Measurements from ENCODE around the gene NBPF9.
"Not testable (repeated sequence)": the region's sequence is repeated elsewhere in the genome, so short reads cannot be mapped to it uniquely, and the experiment has no call there.

NBPF9 gene

DNA sequence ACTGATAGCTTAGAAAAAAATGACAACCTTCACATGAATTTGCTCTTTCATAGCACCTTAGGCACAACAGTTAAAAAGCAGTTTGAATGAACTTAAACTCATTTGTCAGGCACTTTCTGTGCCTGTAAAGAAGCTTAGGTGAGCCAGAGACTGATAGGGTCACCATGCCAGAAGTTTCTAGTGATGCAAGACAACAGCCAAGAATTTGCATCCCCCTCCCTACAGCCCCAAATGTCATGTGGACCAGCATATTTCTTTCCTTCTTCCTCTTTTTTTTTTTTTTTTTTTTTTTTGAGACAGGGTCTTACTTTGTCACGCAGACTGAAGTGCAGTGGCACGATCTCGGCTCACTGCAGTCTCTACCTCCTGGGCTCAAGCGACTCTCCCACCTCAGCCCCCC, 89.8 kb downstream of the NBPF9 start:
- not testable (repeated sequence) for DNase-seq

DNA sequence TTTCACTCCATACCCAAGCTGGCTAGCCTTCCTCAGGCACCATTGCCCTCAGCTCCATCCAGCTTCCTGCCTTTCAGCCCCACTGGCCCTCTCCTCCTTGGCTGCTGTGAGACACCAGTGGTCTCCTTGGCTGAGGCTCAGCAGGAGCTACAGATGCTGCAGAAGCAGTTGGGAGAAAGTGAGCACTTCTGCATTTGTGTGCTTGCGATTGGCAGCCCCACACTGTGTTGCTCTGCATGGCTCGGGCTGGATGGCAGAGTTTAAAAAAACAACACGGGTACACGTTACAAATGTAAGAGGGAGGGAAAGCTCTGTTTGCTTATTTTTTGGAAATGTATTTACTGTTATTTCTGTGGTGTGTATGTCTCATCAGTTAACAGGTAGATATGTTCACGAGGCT, 90.8 kb downstream of the NBPF9 start:
- DNase-seq: not testable (repeated sequence)

DNA sequence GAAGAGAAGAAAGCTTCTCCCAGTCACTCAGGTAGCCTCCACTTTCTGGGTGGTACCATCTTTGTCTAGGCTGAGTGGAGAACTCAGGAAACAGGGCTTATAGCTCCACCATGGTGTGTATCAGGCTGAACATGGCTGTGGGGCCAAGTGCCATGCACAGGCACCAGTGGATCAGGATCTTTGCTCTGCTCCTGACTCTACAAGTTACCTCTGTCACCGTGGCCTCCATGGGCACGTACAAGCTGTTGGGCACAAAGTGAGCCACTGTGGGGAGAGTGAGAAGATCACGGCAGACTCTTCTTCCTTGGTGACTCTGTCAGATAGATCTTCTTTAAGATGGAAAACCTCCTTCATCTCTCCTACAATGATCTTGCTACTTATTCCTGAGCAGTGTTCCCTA, 93.6 kb downstream of the NBPF9 start:
- not testable (repeated sequence) for DNase-seq

DNA sequence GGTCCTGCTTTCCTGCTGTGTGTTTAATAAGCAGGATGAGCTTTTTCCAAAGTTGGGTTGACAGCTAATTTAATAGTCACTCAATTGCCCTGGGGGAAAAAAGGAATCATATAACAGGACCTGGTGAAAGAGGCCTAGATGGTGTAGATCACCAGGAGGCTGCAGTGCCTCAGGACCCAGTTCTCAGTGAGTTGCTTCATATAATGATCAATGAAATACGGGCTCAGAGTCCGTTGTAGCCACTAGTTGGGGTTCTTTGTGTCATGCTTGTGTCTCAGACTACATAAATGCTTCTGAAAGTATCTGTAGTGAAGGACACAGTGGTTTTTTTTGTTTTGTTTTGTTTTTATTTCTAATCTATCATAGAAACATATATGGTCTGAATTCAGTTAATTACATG, 94.6 kb downstream of the NBPF9 start:
- not testable (repeated sequence) for DNase-seq

DNA sequence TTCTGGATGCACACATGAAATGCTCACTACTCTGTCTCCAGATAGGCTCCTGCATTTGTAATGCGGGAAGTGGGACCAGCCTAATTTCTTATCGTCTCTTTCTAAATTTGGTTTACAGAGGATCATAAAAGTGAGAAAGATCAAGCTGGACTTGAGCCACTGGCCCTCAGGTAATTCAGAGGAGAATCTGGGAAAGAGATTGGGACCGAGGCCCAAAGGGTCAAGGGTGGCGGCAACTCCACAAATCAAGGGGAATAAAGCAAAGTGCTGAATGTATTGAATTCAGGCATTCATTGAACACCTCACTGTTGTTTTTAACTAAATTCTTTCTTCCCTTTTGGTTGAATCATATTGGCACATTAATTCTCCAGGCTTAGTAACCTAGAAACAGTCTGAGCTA, 95.0 kb downstream of the NBPF9 start:
- not testable (repeated sequence) for DNase-seq
